GM12878 (cell line): ENCODE results near the gene SEPHS1. TPM values are rescaled to one million over a fixed set of nuclear protein-coding genes. Genes with fewer than 3 reads are reported as not detected.
"Not testable (repeated sequence)": the region's sequence is repeated elsewhere in the genome, so short reads cannot be mapped to it uniquely, and the experiment has no call there.

ENCODE experiments used
- ATAC-seq: fragments of 200-7000 bp; cut with Tn5 transposase; 3 replicates; pipeline ENCODE4 v1.9.1; 2020; ENCODE audit warnings: mild to moderate bottlenecking, moderate library complexity
- BruUV-seq: library from RNA; stranded (reverse); fragments of 400-500 nt; replicated peaks from 2 replicates; lab custom pipeline; 2021; lab: Mats Ljungman, UMichigan
- CTCF ChIA-PET: fragments of 300-600 bp; sonication (Branson Sonifier 250); formaldehyde crosslinking; extraction: SDS; loops from one replicate; lab custom pipeline; 2021; ENCODE audit warnings: inconsistent platforms; lab: Yijun Ruan, JAX
- POLR2A ChIA-PET: fragments of 350-600 bp; formaldehyde crosslinking; extraction: SDS; loops from one replicate; lab custom pipeline; 2021; ENCODE audit warnings: inconsistent platforms; lab: Charles Lee
- RAD21 ChIA-PET: fragments of 300-600 bp; sonication (Branson Sonifier 250); formaldehyde crosslinking; loops from one replicate; lab custom pipeline; 2023; ENCODE audit warnings: antibody characterized with exemption; ENCODE audit not compliant: unreplicated experiment; lab: Charles Lee
- SMC1A ChIA-PET: fragments of 300-600 bp; sonication (Branson Sonifier 250); formaldehyde crosslinking; loops from one replicate; lab custom pipeline; 2023; ENCODE audit not compliant: unreplicated experiment, uncharacterized antibody; lab: Charles Lee
- DNase-seq: peaks from one replicate; pipeline ENCODE4 v3.0.0-alpha.2; 2011; ENCODE audit warnings: low read depth, low spot score
- FAIRE-seq: peaks from 3 replicates; lab custom pipeline; 2011; peaks lifted over from hg19 to GRCh38; lab: Jason Lieb, UNC
- H2AFZ ChIP-seq: 2 replicates; pipeline ENCODE4 v1.6.0; 2011; ENCODE audit warnings: low read depth, low read length, control low read depth; ENCODE audit not compliant: control insufficient read depth
- H3K27ac ChIP-seq: 2 replicates; pipeline ENCODE4 v1.5.1; 2011; ENCODE audit warnings: control low read depth; ENCODE audit not compliant: control insufficient read depth, insufficient read depth
- H3K27me3 ChIP-seq, 2 experiments: replicated peaks in 1 of 2; 2 replicates each; pipeline versions ENCODE4 v1.6.0 to v1.6.1; 2011; ENCODE audit warnings: low read length in 1 of 2; ENCODE audit not compliant: control insufficient read depth in 2 of 2, insufficient read depth in 2 of 2
- H3K36me3 ChIP-seq, 2 experiments: 2 replicates each; pipeline ENCODE4 v1.5.1; 2011; ENCODE audit warnings: low read length in 1 of 2; ENCODE audit not compliant: control insufficient read depth in 2 of 2, insufficient read depth in 2 of 2
- H3K4me1 ChIP-seq: 2 replicates; pipeline ENCODE4 v1.6.1; 2011; ENCODE audit warnings: mild to moderate bottlenecking, low read length, moderate library complexity, mixed read lengths; ENCODE audit not compliant: control insufficient read depth, insufficient read depth
- H3K4me2 ChIP-seq: 2 replicates; pipeline ENCODE4 v1.6.0; 2011; ENCODE audit warnings: control low read depth; ENCODE audit not compliant: control insufficient read depth, insufficient read depth
- H3K4me3 ChIP-seq: fragments of 200-600 bp; sonication (generic); 2 replicates; pipeline ENCODE4 v1.5.1; 2016
- H3K79me2 ChIP-seq: 2 replicates; pipeline ENCODE4 v1.6.0; 2011; ENCODE audit warnings: low read length; ENCODE audit not compliant: control insufficient read depth, insufficient read depth
- H3K9ac ChIP-seq: 2 replicates; pipeline ENCODE4 v1.8.0; 2011; ENCODE audit warnings: low read length, control low read depth, mixed read lengths; ENCODE audit not compliant: control insufficient read depth, insufficient read depth
- H3K9me3 ChIP-seq: replicated peaks from 3 replicates; pipeline ENCODE4 v1.5.1; 2011; ENCODE audit warnings: mild to moderate bottlenecking, low read length; ENCODE audit not compliant: control insufficient read depth, insufficient read depth
- H4K20me1 ChIP-seq: 2 replicates; pipeline ENCODE4 v1.6.0; 2011; ENCODE audit not compliant: control insufficient read depth, insufficient read depth
- CHD1 ChIP-seq: IDR thresholded peaks from 2 replicates; pipeline ENCODE4 v1.6.1; 2012; ENCODE audit warnings: low read depth, low read length, improper control_type of control experiment
- HDAC2 ChIP-seq: fragments of 200-600 bp; sonication (generic); IDR thresholded peaks from 2 replicates; pipeline ENCODE4 v1.6.1; 2017
- HDAC6 ChIP-seq: fragments of 200-600 bp; sonication (generic); IDR thresholded peaks from one replicate; pipeline ENCODE4 v1.8.0; 2017; ENCODE audit warnings: antibody characterized with exemption; ENCODE audit not compliant: unreplicated experiment
- IRF4 ChIP-seq: IDR thresholded peaks from 2 replicates; pipeline ENCODE4 v1.6.1; 2011; ENCODE audit warnings: low read depth, low read length
- LARP7 ChIP-seq: fragments of 450-650 bp; IDR thresholded peaks from 2 replicates; pipeline ENCODE4 v1.6.1; 2017; ENCODE audit warnings: mild to moderate bottlenecking
- MYB ChIP-seq: fragments of 150-350 bp; IDR thresholded peaks from 2 replicates; pipeline ENCODE4 v1.6.1; 2014; ENCODE audit warnings: mild to moderate bottlenecking, low read depth, low read length, borderline replicate concordance
- NFYB ChIP-seq: IDR thresholded peaks from 2 replicates; pipeline ENCODE4 v1.6.1; 2011; ENCODE audit warnings: low read depth, mild to moderate bottlenecking, low read length, improper control_type of control experiment, moderate library complexity; ENCODE audit not compliant: insufficient read depth
- USF2 ChIP-seq: IDR thresholded peaks from 2 replicates; pipeline ENCODE4 v1.6.1; 2011; ENCODE audit warnings: low read depth, low read length, improper control_type of control experiment, borderline replicate concordance
- ZNF217 ChIP-seq: fragments of 450-650 bp; IDR thresholded peaks from 2 replicates; pipeline ENCODE4 v1.6.1; 2017; ENCODE audit warnings: antibody characterized with exemption, mild to moderate bottlenecking
- ZNF384 ChIP-seq: IDR thresholded peaks from 2 replicates; pipeline ENCODE4 v1.6.1; 2012; ENCODE audit warnings: low read depth, mild to moderate bottlenecking, low read length, improper control_type of control experiment, borderline replicate concordance
- WGBS: methylation state at CpG from one replicate; pipeline ENCODE4 v1.1.6; 2016; ENCODE audit warnings: low lambda C conversion rate; ENCODE audit not compliant: insufficient replicate concordance, insufficient coverage; ENCODE audit errors: missing lambda C conversion rate; 5-methylcytosine and 5-hydroxymethylcytosine counted together
- in situ Hi-C: fragments of 300-500 bp; cut with MboI; formaldehyde crosslinking; loops from 9 replicates; pipeline ENCODE4 v1.14.3; 2018; ENCODE audit warnings: mixed read lengths
- intact Hi-C: fragments of 100-400 bp; cut with micrococcal nuclease; formaldehyde crosslinking; loops from one replicate; pipeline ENCODE4 v1.14.2; 2022; ENCODE audit not compliant: unreplicated experiment
- polyA plus RNA-seq, 11 experiments: library from polyadenylated mRNA; depleted of rRNA in 4 of 11; unstranded in 6 of 11; stranded (reverse) in 5 of 11; fragments of >200 nt; fragmentation: Nextera tagmentation in 4 of 11; fragmentation: Illumina TruSeq in 1 of 11; extraction: Ambion mirVana in 4 of 11; extraction: Trizol in 1 of 11; gene quantifications; 1 replicate in 1 of 11; 2 replicates in 10 of 11; pipeline versions ENCODE4 v1.2.1 to v1.2.3, GENCODE V29; 2011 to 2016; ENCODE audit warnings: inconsistent platforms in 2 of 11, missing spikeins in 2 of 11, low read depth in 1 of 11
- total RNA-seq, 4 experiments: library from RNA; depleted of rRNA in 3 of 4; stranded (reverse); fragments of >200 nt in 3 of 4; fragmentation: Illumina TruSeq in 1 of 4; extraction: Trizol in 1 of 4; gene quantifications; 2 replicates each; pipeline versions ENCODE4 v1.2.1 to v1.2.3, GENCODE V29; 2013 to 2021

The SEPHS1 gene
- total and polyA plus RNA-seq, 10 of the 15 experiments (the other 5 are each of a cell fraction or from before 2014, with no cell fraction given) = 14.7 to 85.4 (median 48.5) TPM

GRCh38 chr10:13276146-13276545 is 71.9 kb downstream of the SEPHS1 start:
- ATAC-seq, H2AFZ ChIP-seq, H3K9ac ChIP-seq, H3K27me3 ChIP-seq, H3K4me3 ChIP-seq, H3K36me3 ChIP-seq, H3K9me3 ChIP-seq, POLR2A ChIA-PET, CTCF ChIA-PET, H4K20me1 ChIP-seq, H3K79me2 ChIP-seq, FAIRE-seq, H3K27ac ChIP-seq, in situ Hi-C loops, intact Hi-C loops, H3K4me1 ChIP-seq, SMC1A ChIA-PET, BruUV-seq, DNase-seq, H3K4me2 ChIP-seq: not testable (repeated sequence)
- RAD21 ChIA-PET = interaction anchor here (1.9 kb wide), 1 partner anchor 27 kb away, joined by 7 read pairs; no protein-coding TSS in a partner anchor
- 95% methylated on average over 11 of the region's 11 CpGs for WGBS

- FAIRE-seq (no peak), ATAC-seq (no peak), DNase-seq (no peak)
- Histone ChIP-seq H3K4me2 (no peak overlapping the region), H3K27me3 (no peaks in the 10 kb centered on the region), H2AFZ (no peak overlapping the region), H3K4me1 (peaks cover 4% of the 10 kb centered on the region; the same call in 1 of the 2 replicates), H3K27ac (no peak overlapping the region), H3K4me3 (no peak overlapping the region), H3K79me2 (no peaks in the 10 kb centered on the region), H4K20me1 (no peaks in the 10 kb centered on the region), H3K36me3 (no peaks in the 10 kb centered on the region), H3K9me3 (no peaks in the 10 kb centered on the region), H3K9ac (no peak overlapping the region)
- RAD21 ChIA-PET = interaction anchor here (1.1 to 1.2 kb wide), 2 partner anchors 10 to 32 kb away, joined by 3 to 5 read pairs; no protein-coding TSS in a partner anchor
- CTCF ChIA-PET = interaction anchor here (1.1 to 4.9 kb wide), 4 partner anchors 19 to 31 kb away, joined by 3 to 22 read pairs (median 4); partner anchors contain the start of gene PHYH
- intact Hi-C loops (no loop called here), in situ Hi-C loops (no loop called here)
- SMC1A ChIA-PET = interaction anchor here (1.7 kb wide), 2 partner anchors 16 to 31 kb away, joined by 5 to 6 read pairs; no protein-coding TSS in a partner anchor
- POLR2A ChIA-PET = no interaction called here
- no TSS peak for BruUV-seq
- WGBS = 54% methylated on average over 12 of the region's 12 CpGs
- TF ChIP-seq USF2 (no peak), CHD1 (no peak), MYB (no peak), ZNF217 (no peak), HDAC6 (no peak), ZNF384 (no peak), LARP7 (no peak), NFYB (no peak), HDAC2 (no peak), IRF4 (no peak)
Measured at GRCh38 chr10:13272164-13272571, 75.9 kb downstream of the SEPHS1 start.
